ENCODE measurements around the gene CDK14. TPM values are rescaled to one million over a fixed set of nuclear protein-coding genes. Genes with fewer than 3 reads are reported as not detected.

CDK14 gene
- total RNA-seq, 2 donors from 2014 or later, result 1.9 to 4.9 TPM

GRCh38 chr7:90669492-90669891 lies 73.4 kb downstream of the CDK14 start:
- Histone ChIP-seq H3K4me1 (no peaks in the 10 kb centered on the region), H3K9ac (ENCODE audit: low read depth in 2 of 2, low read length in 2 of 2) (no peak overlapping the region), H3K9me3 (no peaks in the 10 kb centered on the region), H3K4me3 (no peak overlapping the region), H3K27ac (no peak overlapping the region), H3K36me3 (no peaks in the 10 kb centered on the region), H3K27me3 (no peaks in the 10 kb centered on the region)
- no peak for TF ChIP-seq CTCF (IDR thresholded peaks at IDR 0.05)
- no peak for DNase-seq
- intact Hi-C loops (cut with DNase I), result no loop called here

- no peaks in the 10 kb centered on the region for H3K36me3 ChIP-seq
- no peaks in the 10 kb centered on the region for H3K27me3 ChIP-seq
- TF ChIP-seq CTCF (IDR thresholded peaks at IDR 0.05), result no peak
- intact Hi-C loops (cut with DNase I), result no loop called here
- DNase-seq, result no peak
- no peak overlapping the region for H3K9ac ChIP-seq (ENCODE audit: low read depth in 2 of 2, low read length in 2 of 2)
- H3K4me3 ChIP-seq, result no peak overlapping the region
- H3K27ac ChIP-seq, result no peak overlapping the region
- H3K4me1 ChIP-seq, result no peaks in the 10 kb centered on the region
- no peaks in the 10 kb centered on the region for H3K9me3 ChIP-seq
These were observed 75.5 kb downstream of the CDK14 start for GRCh38 chr7:90671571-90671970.

- Histone ChIP-seq H3K27ac (no peak overlapping the region), H3K4me3 (no peak overlapping the region), H3K36me3 (no peaks in the 10 kb centered on the region), H3K4me1 (no peaks in the 10 kb centered on the region), H3K9ac (ENCODE audit: low read depth in 2 of 2, low read length in 2 of 2) (no peak overlapping the region), H3K9me3 (no peaks in the 10 kb centered on the region), H3K27me3 (no peaks in the 10 kb centered on the region)
- TF ChIP-seq CTCF (IDR thresholded peaks at IDR 0.05), result no peak
- intact Hi-C loops (cut with DNase I), result no loop called here
- DNase-seq, result no peak
These were observed 76.1 kb downstream of the CDK14 start for GRCh38 chr7:90672210-90672609.

- H3K36me3 ChIP-seq, result no peaks in the 10 kb centered on the region
- no peaks in the 10 kb centered on the region for H3K27me3 ChIP-seq
- no peak overlapping the region for H3K4me3 ChIP-seq
- no peaks in the 10 kb centered on the region for H3K9me3 ChIP-seq
- TF ChIP-seq CTCF (IDR thresholded peaks at IDR 0.05), result no peak
- no peak overlapping the region for H3K27ac ChIP-seq
- intact Hi-C loops (cut with DNase I), result no loop called here
- DNase-seq, result no peak
- H3K4me1 ChIP-seq, result no peaks in the 10 kb centered on the region
- H3K9ac ChIP-seq (ENCODE audit: low read depth in 2 of 2, low read length in 2 of 2), result no peak overlapping the region
These were observed 78.5 kb downstream of the CDK14 start for GRCh38 chr7:90674625-90675024.

GRCh38 chr7:90675982-90676381 lies 79.9 kb downstream of the CDK14 start:
- no peak overlapping the region for H3K27ac ChIP-seq
- no peak overlapping the region for H3K4me3 ChIP-seq
- no peak for TF ChIP-seq CTCF (IDR thresholded peaks at IDR 0.05)
- DNase-seq, result no peak
- no peaks in the 10 kb centered on the region for H3K4me1 ChIP-seq
- no peaks in the 10 kb centered on the region for H3K36me3 ChIP-seq
- H3K27me3 ChIP-seq, result no peaks in the 10 kb centered on the region
- no peak overlapping the region for H3K9ac ChIP-seq (ENCODE audit: low read depth in 2 of 2, low read length in 2 of 2)
- intact Hi-C loops (cut with DNase I), result no loop called here
- no peaks in the 10 kb centered on the region for H3K9me3 ChIP-seq

Measured in colonic mucosa (tissue), 4 donors.